Epithelial cell of esophagus (primary cell): ENCODE results near the gene KREMEN2.

Source experiments
- DNase-seq: peaks from one replicate; pipeline ENCODE4 v3.0.0; 2010; ENCODE audit warnings: low read depth
- H3K4me3 ChIP-seq: 2 replicates; pipeline ENCODE4 v1.5.1; 2011; ENCODE audit warnings: mild to moderate bottlenecking, low read length, control low read depth
- CTCF ChIP-seq: IDR thresholded peaks from 2 replicates; pipeline ENCODE4 v1.5.1; 2011; ENCODE audit warnings: low read depth, mild to moderate bottlenecking, low read length, control low read depth, inconsistent platforms; ENCODE audit not compliant: insufficient read depth; ENCODE audit errors: missing control alignments

Gene KREMEN2

GRCh38 chr16:2981177-2981898 is 17.3 kb downstream of the KREMEN2 start:
- peak overlapping the region; percentile 77 for H3K4me3 ChIP-seq
- DNase-seq: no peak
- TF ChIP-seq CTCF: no peak

- no peak overlapping the region for H3K4me3 ChIP-seq
- TF ChIP-seq CTCF: no peak
- DNase-seq: no peak
Observed at GRCh38 chr16:2981899-2982250, 17.8 kb downstream of the KREMEN2 start.

GRCh38 chr16:2982402-2982801 is 18.3 kb downstream of the KREMEN2 start:
- no peak overlapping the region for H3K4me3 ChIP-seq
- TF ChIP-seq CTCF: no peak
- no peak for DNase-seq

- peak; percentile 84 for DNase-seq
- peak overlapping the region; percentile 29 for H3K4me3 ChIP-seq
- peak; percentile 37 for TF ChIP-seq CTCF
Observed at GRCh38 chr16:2983706-2984136, 19.6 kb downstream of the KREMEN2 start.

- TF ChIP-seq CTCF: no peak
- no peak overlapping the region for H3K4me3 ChIP-seq
- no peak for DNase-seq
Observed at GRCh38 chr16:2985462-2985861, 21.4 kb downstream of the KREMEN2 start.

- DNase-seq: no peak
- no peak for TF ChIP-seq CTCF
- H3K4me3 ChIP-seq: no peak overlapping the region
Observed at GRCh38 chr16:2985893-2986355, 21.8 kb downstream of the KREMEN2 start.

- H3K4me3 ChIP-seq: no peak overlapping the region
- TF ChIP-seq CTCF: no peak
- DNase-seq: no peak
Observed at GRCh38 chr16:2986623-2987188, 22.6 kb downstream of the KREMEN2 start.
